ENCODE results near the gene PRLR. TPM values are rescaled to one million over a fixed set of nuclear protein-coding genes. Genes with fewer than 3 reads are reported as not detected.

The PRLR gene
- total and polyA plus RNA-seq, 2 of the 8 experiments (the other 6 are each of a cell fraction or from before 2014, with no cell fraction given): 0.53 to 2.5 TPM

DNA sequence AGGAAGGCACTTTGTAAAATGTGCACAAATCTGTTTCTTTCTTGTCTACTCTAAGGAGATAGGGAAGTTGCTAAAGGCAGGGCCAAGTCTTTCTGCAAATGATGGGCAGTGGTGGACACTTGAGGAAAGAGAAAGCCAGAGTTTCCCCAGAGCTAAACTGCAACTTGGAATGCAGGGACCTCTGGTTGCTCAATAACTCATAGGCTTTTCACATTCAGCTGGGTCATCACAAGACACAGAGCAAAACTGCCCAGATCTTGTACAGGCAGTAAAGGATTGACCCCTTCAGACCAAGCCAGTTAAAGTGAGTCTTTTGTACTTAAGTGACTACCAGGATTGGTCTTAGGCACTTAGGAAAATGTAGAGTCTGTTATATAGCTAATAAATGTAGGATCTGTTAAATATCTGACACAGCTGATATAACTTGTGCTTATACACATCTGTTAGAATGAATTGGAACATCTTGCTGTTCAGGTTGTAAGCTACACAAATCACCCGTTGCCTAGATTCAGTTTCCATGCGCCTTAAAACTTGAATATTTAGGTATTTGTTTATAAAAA is 169.0 kb downstream of the PRLR start:
- no peak overlapping the region for H2BK5ac ChIP-seq (ENCODE audit: low read depth, low read length)

More for the DNA sequence above, 169.0 kb downstream of the PRLR start:
- Histone ChIP-seq H2BK120ac (replicated peaks; ENCODE audit: low read depth, low read length) (no peak overlapping the region), H3K27me3 (replicated peaks in 1 of 4; ENCODE audit: control insufficient read depth in 3 of 4, extremely low read depth in 1 of 4, insufficient read depth in 3 of 4, low read length in 3 of 4) (no peaks in the 10 kb centered on the region), H3K9ac (replicated peaks in 1 of 4; ENCODE audit: extremely low read depth in 1 of 4, low read depth in 3 of 4, low read length in 3 of 4) (no peak overlapping the region), H2AFZ (ENCODE audit: low read length) (no peak overlapping the region), H3K36me3 (ENCODE audit: control insufficient read depth in 2 of 4, insufficient read depth in 4 of 4, low read length in 3 of 4) (no peaks in the 10 kb centered on the region), H4K8ac (ENCODE audit: extremely low read depth, insufficient read depth, low read length) (no peak overlapping the region), H3K4ac (replicated peaks; ENCODE audit: insufficient read length, low read depth, low read length) (no peak overlapping the region), H2BK12ac (ENCODE audit: low read depth, low read length) (no peak overlapping the region), H3K79me2 (ENCODE audit: control insufficient read depth in 1 of 2, insufficient read depth in 2 of 2, low read length in 2 of 2) (no peaks in the 10 kb centered on the region), H2AK5ac (ENCODE audit: low read depth, low read length) (no peak overlapping the region), H2BK15ac (ENCODE audit: low read length) (no peak overlapping the region), H3K79me1 (ENCODE audit: low read depth, low read length) (no peaks in the 10 kb centered on the region), H3K18ac (ENCODE audit: extremely low read depth, low read length) (no peak overlapping the region), H3K9me3 (ENCODE audit: insufficient read depth in 2 of 2, low read depth in 1 of 2, low read length in 1 of 2) (no peaks in the 10 kb centered on the region), H3K27ac (ENCODE audit: low read depth, low read length) (no peak overlapping the region), H3K14ac (ENCODE audit: insufficient read length) (no peak overlapping the region), H3K4me2 (ENCODE audit: insufficient read depth in 1 of 2, low read depth in 2 of 2, low read length in 2 of 2) (no peak overlapping the region), H4K20me1 (replicated peaks in 1 of 2; ENCODE audit: control insufficient read depth in 1 of 2, insufficient read depth in 2 of 2, low read length in 2 of 2) (no peaks in the 10 kb centered on the region), H3K23me2 (ENCODE audit: low read depth, low read length) (0 out of 2 replicates have a peak, but pooled peaks cover under 1% of the 10 kb centered on the region), H2BK20ac (ENCODE audit: low read length) (no peak overlapping the region), H3K4me1 (replicated peaks in 1 of 4; ENCODE audit: control insufficient read depth in 3 of 4, insufficient read depth in 4 of 4, low read length in 3 of 4) (no peaks in the 10 kb centered on the region; a peak in 1 of 7 replicates), H3K4me3 (ENCODE audit: extremely low read depth in 1 of 4, insufficient read depth in 2 of 4, low read depth in 3 of 4, low read length in 4 of 4) (no peak overlapping the region), H4K91ac (replicated peaks; ENCODE audit: insufficient read length, low read length) (no peak overlapping the region), H3K56ac (replicated peaks; ENCODE audit: insufficient read length, low read depth, low read length) (no peak overlapping the region), H3K23ac (ENCODE audit: insufficient read length) (no peak overlapping the region), H4K5ac (ENCODE audit: insufficient read length, low read depth, low read length) (no peak overlapping the region)
- DNase-seq (ENCODE audit: low read depth in 1 of 2, low spot score in 2 of 2): no peak
- POLR2A ChIA-PET (ENCODE audit: partially characterized antibody): no interaction called here
- CTCF ChIA-PET (ENCODE audit: partially characterized antibody): no interaction called here
- WGBS, 2 experiments (ENCODE audit: extremely low coverage in 1 of 2, insufficient coverage in 1 of 2, insufficient read length in 1 of 2, insufficient replicate concordance in 2 of 2, low coverage in 1 of 2, low lambda C conversion rate in 2 of 2, missing lambda C conversion rate in 1 of 2): 94% methylated on average over 2 of the region's 2 CpGs; no CpG with 5 or more reads in 1 of the 2 experiments
- no peak for FAIRE-seq
- no peak for TF ChIP-seq SP1 (IDR thresholded peaks at IDR 0.05; ENCODE audit: low read depth, low read length)
- no peak for TF ChIP-seq EP300 (IDR thresholded peaks at IDR 0.05; ENCODE audit: borderline replicate concordance in 1 of 2, low read depth in 2 of 2, low read length in 2 of 2)
- no peak for TF ChIP-seq YY1 (IDR thresholded peaks at IDR 0.05; ENCODE audit: low read depth, low read length)
- no peak for TF ChIP-seq SP4 (IDR thresholded peaks at IDR 0.05; ENCODE audit: low read length)
- no peak for TF ChIP-seq EGR1 (IDR thresholded peaks at IDR 0.05; ENCODE audit: borderline replicate concordance, low read depth, low read length)
- no peak for TF ChIP-seq JUN (IDR thresholded peaks at IDR 0.05; ENCODE audit: low read depth, low read length)
- no peak for TF ChIP-seq TAF1 (IDR thresholded peaks at IDR 0.05; ENCODE audit: low read depth, low read length)
- no peak for TF ChIP-seq EZH2 (IDR thresholded peaks at IDR 0.05; ENCODE audit: low read depth, low read length, severe bottlenecking)
- no peak for TF ChIP-seq TAF7 (optimal IDR thresholded peaks at IDR 0.05; ENCODE audit: borderline replicate concordance, low read depth, low read length)
- TF ChIP-seq, protein P1, sequence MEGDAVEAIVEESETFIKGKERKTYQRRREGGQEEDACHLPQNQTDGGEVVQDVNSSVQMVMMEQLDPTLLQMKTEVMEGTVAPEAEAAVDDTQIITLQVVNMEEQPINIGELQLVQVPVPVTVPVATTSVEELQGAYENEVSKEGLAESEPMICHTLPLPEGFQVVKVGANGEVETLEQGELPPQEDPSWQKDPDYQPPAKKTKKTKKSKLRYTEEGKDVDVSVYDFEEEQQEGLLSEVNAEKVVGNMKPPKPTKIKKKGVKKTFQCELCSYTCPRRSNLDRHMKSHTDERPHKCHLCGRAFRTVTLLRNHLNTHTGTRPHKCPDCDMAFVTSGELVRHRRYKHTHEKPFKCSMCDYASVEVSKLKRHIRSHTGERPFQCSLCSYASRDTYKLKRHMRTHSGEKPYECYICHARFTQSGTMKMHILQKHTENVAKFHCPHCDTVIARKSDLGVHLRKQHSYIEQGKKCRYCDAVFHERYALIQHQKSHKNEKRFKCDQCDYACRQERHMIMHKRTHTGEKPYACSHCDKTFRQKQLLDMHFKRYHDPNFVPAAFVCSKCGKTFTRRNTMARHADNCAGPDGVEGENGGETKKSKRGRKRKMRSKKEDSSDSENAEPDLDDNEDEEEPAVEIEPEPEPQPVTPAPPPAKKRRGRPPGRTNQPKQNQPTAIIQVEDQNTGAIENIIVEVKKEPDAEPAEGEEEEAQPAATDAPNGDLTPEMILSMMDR (IDR thresholded peaks at IDR 0.05; ENCODE audit: control extremely low read depth in 1 of 3, insufficient read depth in 1 of 3, low read depth in 1 of 3, low read length in 3 of 3): no peak
- no peak for TF ChIP-seq POLR2A (IDR thresholded peaks at IDR 0.05; ENCODE audit: control extremely low read depth in 1 of 2, low read depth in 2 of 2, low read length in 2 of 2)
